ENCODE data around the gene FABP3. TPM values are rescaled to one million over a fixed set of nuclear protein-coding genes. Genes with fewer than 3 reads are reported as not detected.

FABP3 gene
- total and polyA plus RNA-seq, 2 of the 13 experiments (the other 11 are each of a cell fraction or from before 2014, with no cell fraction given) = 0.21 to 0.24 TPM

- TF ChIP-seq ZFP36L2 (CRISPR knock-in tag; IDR thresholded peaks at IDR 0.05) (no peak), ZNF776 (CRISPR knock-in tag; IDR thresholded peaks at IDR 0.05) (no peak), ZNF646 (CRISPR knock-in tag; IDR thresholded peaks at IDR 0.05) (no peak), MXD4 (CRISPR knock-in tag; IDR thresholded peaks at IDR 0.05) (no peak), MXI1 (IDR thresholded peaks at IDR 0.05; ENCODE audit: borderline replicate concordance, low read depth, low read length) (peak; percentile 81; the same call in 1 of the 3 replicates), MYPOP (CRISPR knock-in tag; IDR thresholded peaks at IDR 0.05) (0 out of 2 replicates have a peak, but pooled peaks have one; percentile 54), FOXA3 (CRISPR knock-in tag; IDR thresholded peaks at IDR 0.05) (peak; percentile 79), CHD4 (IDR thresholded peaks at IDR 0.05; ENCODE audit: borderline replicate concordance, low read length) (0 out of 2 replicates have a peak, but pooled peaks have one; percentile 11)
- TF ChIP-seq, protein P1, sequence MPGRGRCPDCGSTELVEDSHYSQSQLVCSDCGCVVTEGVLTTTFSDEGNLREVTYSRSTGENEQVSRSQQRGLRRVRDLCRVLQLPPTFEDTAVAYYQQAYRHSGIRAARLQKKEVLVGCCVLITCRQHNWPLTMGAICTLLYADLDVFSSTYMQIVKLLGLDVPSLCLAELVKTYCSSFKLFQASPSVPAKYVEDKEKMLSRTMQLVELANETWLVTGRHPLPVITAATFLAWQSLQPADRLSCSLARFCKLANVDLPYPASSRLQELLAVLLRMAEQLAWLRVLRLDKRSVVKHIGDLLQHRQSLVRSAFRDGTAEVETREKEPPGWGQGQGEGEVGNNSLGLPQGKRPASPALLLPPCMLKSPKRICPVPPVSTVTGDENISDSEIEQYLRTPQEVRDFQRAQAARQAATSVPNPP (CRISPR knock-in tag; IDR thresholded peaks at IDR 0.05) = no peak
- TF ChIP-seq, protein P2, sequence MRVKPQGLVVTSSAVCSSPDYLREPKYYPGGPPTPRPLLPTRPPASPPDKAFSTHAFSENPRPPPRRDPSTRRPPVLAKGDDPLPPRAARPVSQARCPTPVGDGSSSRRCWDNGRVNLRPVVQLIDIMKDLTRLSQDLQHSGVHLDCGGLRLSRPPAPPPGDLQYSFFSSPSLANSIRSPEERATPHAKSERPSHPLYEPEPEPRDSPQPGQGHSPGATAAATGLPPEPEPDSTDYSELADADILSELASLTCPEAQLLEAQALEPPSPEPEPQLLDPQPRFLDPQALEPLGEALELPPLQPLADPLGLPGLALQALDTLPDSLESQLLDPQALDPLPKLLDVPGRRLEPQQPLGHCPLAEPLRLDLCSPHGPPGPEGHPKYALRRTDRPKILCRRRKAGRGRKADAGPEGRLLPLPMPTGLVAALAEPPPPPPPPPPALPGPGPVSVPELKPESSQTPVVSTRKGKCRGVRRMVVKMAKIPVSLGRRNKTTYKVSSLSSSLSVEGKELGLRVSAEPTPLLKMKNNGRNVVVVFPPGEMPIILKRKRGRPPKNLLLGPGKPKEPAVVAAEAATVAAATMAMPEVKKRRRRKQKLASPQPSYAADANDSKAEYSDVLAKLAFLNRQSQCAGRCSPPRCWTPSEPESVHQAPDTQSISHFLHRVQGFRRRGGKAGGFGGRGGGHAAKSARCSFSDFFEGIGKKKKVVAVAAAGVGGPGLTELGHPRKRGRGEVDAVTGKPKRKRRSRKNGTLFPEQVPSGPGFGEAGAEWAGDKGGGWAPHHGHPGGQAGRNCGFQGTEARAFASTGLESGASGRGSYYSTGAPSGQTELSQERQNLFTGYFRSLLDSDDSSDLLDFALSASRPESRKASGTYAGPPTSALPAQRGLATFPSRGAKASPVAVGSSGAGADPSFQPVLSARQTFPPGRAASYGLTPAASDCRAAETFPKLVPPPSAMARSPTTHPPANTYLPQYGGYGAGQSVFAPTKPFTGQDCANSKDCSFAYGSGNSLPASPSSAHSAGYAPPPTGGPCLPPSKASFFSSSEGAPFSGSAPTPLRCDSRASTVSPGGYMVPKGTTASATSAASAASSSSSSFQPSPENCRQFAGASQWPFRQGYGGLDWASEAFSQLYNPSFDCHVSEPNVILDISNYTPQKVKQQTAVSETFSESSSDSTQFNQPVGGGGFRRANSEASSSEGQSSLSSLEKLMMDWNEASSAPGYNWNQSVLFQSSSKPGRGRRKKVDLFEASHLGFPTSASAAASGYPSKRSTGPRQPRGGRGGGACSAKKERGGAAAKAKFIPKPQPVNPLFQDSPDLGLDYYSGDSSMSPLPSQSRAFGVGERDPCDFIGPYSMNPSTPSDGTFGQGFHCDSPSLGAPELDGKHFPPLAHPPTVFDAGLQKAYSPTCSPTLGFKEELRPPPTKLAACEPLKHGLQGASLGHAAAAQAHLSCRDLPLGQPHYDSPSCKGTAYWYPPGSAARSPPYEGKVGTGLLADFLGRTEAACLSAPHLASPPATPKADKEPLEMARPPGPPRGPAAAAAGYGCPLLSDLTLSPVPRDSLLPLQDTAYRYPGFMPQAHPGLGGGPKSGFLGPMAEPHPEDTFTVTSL (CRISPR knock-in tag; IDR thresholded peaks at IDR 0.05; ENCODE audit: borderline replicate concordance) = peak; percentile 81; the same call in 1 of the 2 replicates
- TF ChIP-seq, protein P3, sequence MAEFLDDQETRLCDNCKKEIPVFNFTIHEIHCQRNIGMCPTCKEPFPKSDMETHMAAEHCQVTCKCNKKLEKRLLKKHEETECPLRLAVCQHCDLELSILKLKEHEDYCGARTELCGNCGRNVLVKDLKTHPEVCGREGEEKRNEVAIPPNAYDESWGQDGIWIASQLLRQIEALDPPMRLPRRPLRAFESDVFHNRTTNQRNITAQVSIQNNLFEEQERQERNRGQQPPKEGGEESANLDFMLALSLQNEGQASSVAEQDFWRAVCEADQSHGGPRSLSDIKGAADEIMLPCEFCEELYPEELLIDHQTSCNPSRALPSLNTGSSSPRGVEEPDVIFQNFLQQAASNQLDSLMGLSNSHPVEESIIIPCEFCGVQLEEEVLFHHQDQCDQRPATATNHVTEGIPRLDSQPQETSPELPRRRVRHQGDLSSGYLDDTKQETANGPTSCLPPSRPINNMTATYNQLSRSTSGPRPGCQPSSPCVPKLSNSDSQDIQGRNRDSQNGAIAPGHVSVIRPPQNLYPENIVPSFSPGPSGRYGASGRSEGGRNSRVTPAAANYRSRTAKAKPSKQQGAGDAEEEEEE (CRISPR knock-in tag; IDR thresholded peaks at IDR 0.05; ENCODE audit: borderline replicate concordance) = no peak
- TF ChIP-seq, protein P4, sequence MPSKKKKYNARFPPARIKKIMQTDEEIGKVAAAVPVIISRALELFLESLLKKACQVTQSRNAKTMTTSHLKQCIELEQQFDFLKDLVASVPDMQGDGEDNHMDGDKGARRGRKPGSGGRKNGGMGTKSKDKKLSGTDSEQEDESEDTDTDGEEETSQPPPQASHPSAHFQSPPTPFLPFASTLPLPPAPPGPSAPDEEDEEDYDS (CRISPR knock-in tag; IDR thresholded peaks at IDR 0.05) = peak; percentile 58
Observed at GRCh38 chr1:31417148-31417547, 44.3 kb upstream of the FABP3 start (continued).
